ENCODE data around the gene SLC8A1. TPM values are rescaled to one million over a fixed set of nuclear protein-coding genes. Genes with fewer than 3 reads are reported as not detected.
A peak's percentile ranks its signal among the peaks of the same experiment; 100 is the strongest.

SLC8A1 gene
- total RNA-seq, 2 donors from 2014 or later, result 23.2 to 28.2 TPM

- H3K27me3 ChIP-seq (replicated peaks; ENCODE audit: insufficient read depth), result no peaks in the 10 kb centered on the region
- H3K9me3 ChIP-seq, result no peaks in the 10 kb centered on the region
- H3K4me3 ChIP-seq, result no peak overlapping the region
- H3K4me1 ChIP-seq (replicated peaks), result no peaks in the 10 kb centered on the region
- no peak overlapping the region for H3K27ac ChIP-seq
- H3K36me3 ChIP-seq, result no peaks in the 10 kb centered on the region
- intact Hi-C loops (cut with DNase I), result no loop called here
- no peak for TF ChIP-seq CTCF (IDR thresholded peaks at IDR 0.05)
- TF ChIP-seq POLR2A (IDR thresholded peaks at IDR 0.05), result no peak
- no peak for TF ChIP-seq POLR2AphosphoS5 (IDR thresholded peaks at IDR 0.05)
- DNase-seq (ENCODE audit: low spot score), result no peak
- 73% methylated on average over 2 of the region's 2 CpGs for WGBS
Observed at GRCh38 chr2:40200366-40200915, 251.4 kb downstream of the SLC8A1 start.

GRCh38 chr2:40199771-40200170 is 252.1 kb downstream of the SLC8A1 start:
- Histone ChIP-seq H3K4me1 (replicated peaks) (no peaks in the 10 kb centered on the region), H3K36me3 (no peaks in the 10 kb centered on the region), H3K4me3 (no peak overlapping the region), H3K27ac (no peak overlapping the region), H3K9me3 (no peaks in the 10 kb centered on the region), H3K27me3 (replicated peaks; ENCODE audit: insufficient read depth) (no peaks in the 10 kb centered on the region)
- intact Hi-C loops (cut with DNase I), result no loop called here
- TF ChIP-seq POLR2A (IDR thresholded peaks at IDR 0.05) (no peak), CTCF (IDR thresholded peaks at IDR 0.05) (no peak), POLR2AphosphoS5 (IDR thresholded peaks at IDR 0.05) (no peak)
- DNase-seq (ENCODE audit: low spot score), result no peak

GRCh38 chr2:40197121-40197520 is 254.8 kb downstream of the SLC8A1 start:
- 57% methylated on average over 5 of the region's 5 CpGs for WGBS
- H3K4me1 ChIP-seq (replicated peaks), result no peaks in the 10 kb centered on the region
- intact Hi-C loops (cut with DNase I), result no loop called here
- no peaks in the 10 kb centered on the region for H3K27me3 ChIP-seq (replicated peaks; ENCODE audit: insufficient read depth)
- H3K4me3 ChIP-seq, result no peak overlapping the region
- DNase-seq (ENCODE audit: low spot score), result no peak
- H3K27ac ChIP-seq, result no peak overlapping the region
- no peaks in the 10 kb centered on the region for H3K9me3 ChIP-seq
- H3K36me3 ChIP-seq, result no peaks in the 10 kb centered on the region
- TF ChIP-seq POLR2AphosphoS5 (IDR thresholded peaks at IDR 0.05) (no peak), CTCF (IDR thresholded peaks at IDR 0.05) (no peak), POLR2A (IDR thresholded peaks at IDR 0.05) (no peak)

GRCh38 chr2:40193670-40194026 is 258.2 kb downstream of the SLC8A1 start:
- intact Hi-C loops (cut with DNase I), result no loop called here
- Histone ChIP-seq H3K4me1 (replicated peaks) (no peaks in the 10 kb centered on the region), H3K4me3 (no peak overlapping the region), H3K27ac (no peak overlapping the region), H3K27me3 (replicated peaks; ENCODE audit: insufficient read depth) (no peaks in the 10 kb centered on the region), H3K36me3 (no peaks in the 10 kb centered on the region), H3K9me3 (no peaks in the 10 kb centered on the region)
- no peak for TF ChIP-seq POLR2A (IDR thresholded peaks at IDR 0.05)
- no peak for TF ChIP-seq POLR2AphosphoS5 (IDR thresholded peaks at IDR 0.05)
- no peak for TF ChIP-seq CTCF (IDR thresholded peaks at IDR 0.05)
- DNase-seq (ENCODE audit: low spot score), result no peak

GRCh38 chr2:40192864-40193669 is 258.8 kb downstream of the SLC8A1 start:
- Histone ChIP-seq H3K4me3 (no peak overlapping the region), H3K27me3 (replicated peaks; ENCODE audit: insufficient read depth) (no peaks in the 10 kb centered on the region), H3K4me1 (replicated peaks) (no peaks in the 10 kb centered on the region), H3K36me3 (no peaks in the 10 kb centered on the region), H3K27ac (no peak overlapping the region), H3K9me3 (no peaks in the 10 kb centered on the region)
- intact Hi-C loops (cut with DNase I), result no loop called here
- peak; percentile 11 for TF ChIP-seq POLR2AphosphoS5 (IDR thresholded peaks at IDR 0.05)
- no peak for TF ChIP-seq POLR2A (IDR thresholded peaks at IDR 0.05)
- peak; percentile 14 for DNase-seq (ENCODE audit: low spot score)
- 61% methylated on average over 6 of the region's 6 CpGs for WGBS
